ENCODE data around the gene KRT12.
"Not testable (repeated sequence)": the region's sequence is repeated elsewhere in the genome, so short reads cannot be mapped to it uniquely, and the experiment has no call there.

The KRT12 gene

GRCh38 chr17:40883626-40884334 lies 16.8 kb upstream of the KRT12 start:
- DNase-seq, result no peak

DNA sequence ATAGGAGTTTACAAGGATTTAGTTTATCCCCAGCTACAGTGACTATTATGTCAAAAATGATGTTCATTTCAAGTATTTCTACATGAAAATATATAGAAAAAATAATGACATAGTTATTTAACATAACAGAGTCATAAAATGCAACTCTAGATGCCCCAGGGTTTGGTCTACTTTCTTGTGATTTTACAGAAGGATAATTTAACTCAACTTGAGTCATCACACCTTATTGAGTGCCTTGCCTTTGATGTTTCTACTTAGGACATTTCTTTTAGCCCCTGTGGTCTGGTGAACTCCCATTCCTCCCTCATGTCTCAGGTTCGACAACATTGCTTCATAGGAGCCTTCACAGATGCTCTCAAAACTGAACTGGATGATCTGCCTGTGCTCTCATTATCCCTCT lies 16.0 kb upstream of the KRT12 start:
- no peak for DNase-seq

- DNase-seq, result no peak
Measured at GRCh38 chr17:40879026-40879425, 12.0 kb upstream of the KRT12 start.

DNA sequence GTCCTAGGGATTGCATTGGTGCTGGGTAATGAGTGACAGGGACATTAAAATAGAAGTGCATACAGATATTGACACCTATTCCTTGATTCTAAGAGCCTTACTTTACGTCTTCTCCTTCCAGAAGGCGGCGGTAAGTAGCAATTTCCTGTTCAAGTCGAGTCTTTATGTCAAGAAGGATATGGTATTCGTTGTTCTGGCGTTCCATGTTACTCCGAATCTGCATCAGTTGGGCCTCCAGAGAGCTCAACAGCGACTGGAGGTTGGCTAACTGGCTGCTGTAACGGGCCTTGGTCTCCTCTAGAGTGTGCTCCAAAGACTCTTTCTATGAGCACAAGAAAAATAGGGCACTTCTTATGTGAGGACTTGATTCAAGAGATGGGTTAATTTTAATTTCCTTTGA lies 11.0 kb upstream of the KRT12 start:
- DNase-seq, result no peak

GRCh38 chr17:40873801-40874200 lies 6.8 kb upstream of the KRT12 start:
- peak; percentile 19 for DNase-seq

GRCh38 chr17:40873255-40873654 lies 6.2 kb upstream of the KRT12 start:
- DNase-seq, result no peak

GRCh38 chr17:40872416-40872815 lies 5.4 kb upstream of the KRT12 start:
- DNase-seq, result no peak

GRCh38 chr17:40871316-40871715 lies 4.3 kb upstream of the KRT12 start:
- DNase-seq, result no peak

GRCh38 chr17:40870136-40870535 lies 3.1 kb upstream of the KRT12 start:
- DNase-seq, result no peak

DNA sequence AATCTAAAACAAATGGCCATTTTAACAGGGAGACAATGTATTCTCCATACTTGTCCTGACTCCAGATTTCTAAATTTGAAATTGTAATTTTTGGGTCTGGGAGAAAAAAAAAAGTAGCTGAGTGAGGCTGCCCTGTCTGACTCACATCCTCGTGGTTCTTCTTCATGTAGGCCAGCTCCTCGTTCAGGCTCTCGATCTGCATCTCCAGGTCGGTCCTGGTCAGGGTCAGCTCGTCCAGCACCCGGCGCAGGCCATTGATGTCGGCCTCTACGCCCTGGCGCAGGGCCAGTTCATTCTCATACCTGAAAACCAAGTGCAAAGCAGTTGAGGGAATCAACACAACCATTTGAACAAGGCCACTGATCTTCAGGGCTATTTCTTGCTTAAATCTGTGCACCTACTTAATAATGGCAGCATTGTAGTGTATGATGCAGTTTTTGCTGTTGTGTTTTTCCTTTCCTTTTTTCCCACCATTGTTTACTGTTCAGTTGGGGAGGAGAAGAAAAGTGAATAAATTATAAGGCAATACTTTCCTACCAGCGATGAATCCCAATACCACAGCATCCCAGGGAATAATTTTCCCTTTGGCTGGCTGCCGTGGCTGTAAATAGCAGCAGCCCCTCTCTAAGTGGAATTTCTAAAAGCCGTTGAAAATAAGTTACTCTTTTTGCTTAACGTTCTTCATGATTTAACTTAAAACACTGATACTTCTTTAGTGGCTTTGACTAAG lies 2.2 kb downstream of the KRT12 start:
- no peak for DNase-seq

DNA sequence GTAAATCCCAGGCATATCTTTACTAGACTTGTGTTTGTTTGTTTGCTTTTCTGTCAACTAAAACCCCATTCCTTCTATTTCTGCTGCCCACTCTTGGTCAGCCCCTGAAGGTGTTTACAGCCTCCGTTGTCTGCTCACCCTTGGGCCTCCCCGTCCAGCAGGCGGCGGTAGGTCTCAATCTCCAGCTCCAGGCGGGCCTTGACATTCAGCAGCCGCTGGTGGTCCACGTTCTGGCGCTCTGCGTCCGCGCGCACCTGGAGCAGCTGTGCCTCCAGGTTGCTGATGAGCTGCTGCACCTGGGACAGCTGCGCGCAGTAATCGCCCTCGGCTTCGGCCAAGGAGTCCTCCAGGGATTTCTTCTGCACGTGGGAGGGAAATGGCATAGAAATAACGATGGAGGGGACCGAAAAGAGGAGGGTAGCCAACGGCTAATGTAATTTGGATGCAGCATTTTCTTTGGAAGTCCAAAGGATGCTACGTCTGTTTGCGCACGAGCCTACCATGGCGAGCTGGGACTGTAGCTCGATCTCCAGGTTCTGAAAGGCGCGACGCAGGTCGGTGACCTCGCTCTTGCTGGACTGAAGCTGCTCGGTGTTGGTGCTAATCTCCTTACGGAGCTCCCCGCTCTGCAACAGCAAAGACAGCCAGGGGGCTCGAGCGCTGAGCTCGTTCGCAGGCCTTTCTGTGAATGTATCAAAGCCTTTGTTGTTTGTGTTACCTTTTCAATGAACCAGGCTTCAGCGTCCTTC lies 3.9 kb downstream of the KRT12 start:
- DNase-seq, result no peak

DNA sequence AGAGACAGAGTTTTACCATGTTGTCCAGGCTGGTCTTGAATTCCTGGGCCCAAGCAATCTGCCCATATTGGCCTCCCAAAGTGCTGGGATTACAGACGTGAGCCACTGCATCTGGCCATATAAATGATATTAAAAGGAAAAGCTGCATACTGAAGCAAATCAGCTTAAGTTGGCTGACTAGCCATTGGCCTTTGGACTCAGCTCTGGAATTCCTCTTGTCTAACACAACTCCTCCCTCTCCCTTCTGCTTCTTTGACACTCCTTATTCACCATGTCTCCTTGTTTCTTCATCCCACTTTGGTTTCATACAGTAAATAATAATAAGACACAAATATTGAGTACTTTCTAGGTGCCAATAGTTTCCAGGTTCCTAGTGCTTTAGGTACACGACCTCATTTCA lies 7.5 kb downstream of the KRT12 start:
- DNase-seq, result no peak

GRCh38 chr17:40858667-40859066 lies 8.4 kb downstream of the KRT12 start:
- not testable (repeated sequence) for DNase-seq

DNA sequence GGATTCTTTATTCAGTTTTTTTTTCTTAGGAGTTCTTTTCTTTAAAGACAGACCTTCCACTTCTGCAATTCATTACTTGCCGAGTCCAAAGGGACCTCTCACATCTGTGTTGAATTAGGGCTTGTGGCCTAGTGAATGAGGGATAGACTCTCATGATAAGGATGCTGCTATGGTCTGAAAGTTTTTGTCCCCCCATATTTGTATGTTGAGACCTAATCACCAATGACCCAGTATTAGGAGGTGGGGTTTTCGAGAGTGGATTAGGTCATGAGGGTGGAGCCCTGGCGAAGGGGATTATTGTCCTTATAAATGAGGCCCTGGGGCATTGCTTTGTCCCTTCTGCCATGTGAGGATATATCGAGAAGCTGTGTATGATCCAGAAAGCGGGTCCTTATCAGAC lies 9.5 kb downstream of the KRT12 start:
- DNase-seq, result peak; percentile 77

DNA sequence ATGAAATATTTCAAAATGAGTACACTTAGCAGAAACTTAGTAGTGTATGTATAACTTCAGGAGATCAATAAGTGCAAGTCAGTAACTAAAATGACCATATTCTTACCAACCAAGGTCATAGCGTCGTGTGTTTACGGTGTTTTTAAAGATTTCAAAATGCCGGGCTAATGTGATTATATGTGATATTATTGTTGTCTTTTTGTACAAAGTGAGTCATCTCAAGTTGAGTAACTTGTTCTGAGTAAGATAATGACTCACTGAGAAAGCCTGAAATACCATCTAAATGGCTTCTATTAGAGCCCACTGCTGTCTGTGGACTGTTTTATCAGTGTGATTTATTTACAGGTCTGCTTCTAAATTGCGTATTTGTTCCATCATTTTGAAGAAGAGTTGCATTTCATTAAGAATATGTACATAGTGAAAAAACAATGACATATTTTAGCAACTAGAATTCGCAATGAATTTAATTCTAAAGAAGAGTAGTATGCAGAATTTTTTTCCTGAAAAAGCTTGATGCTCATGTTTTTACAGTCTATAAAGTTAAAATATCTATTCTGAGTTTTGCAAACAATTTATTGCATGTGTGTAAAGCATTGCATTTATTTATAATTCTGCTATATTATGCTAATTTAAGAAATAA lies 12.7 kb downstream of the KRT12 start:
- DNase-seq, result peak; percentile 87

DNA sequence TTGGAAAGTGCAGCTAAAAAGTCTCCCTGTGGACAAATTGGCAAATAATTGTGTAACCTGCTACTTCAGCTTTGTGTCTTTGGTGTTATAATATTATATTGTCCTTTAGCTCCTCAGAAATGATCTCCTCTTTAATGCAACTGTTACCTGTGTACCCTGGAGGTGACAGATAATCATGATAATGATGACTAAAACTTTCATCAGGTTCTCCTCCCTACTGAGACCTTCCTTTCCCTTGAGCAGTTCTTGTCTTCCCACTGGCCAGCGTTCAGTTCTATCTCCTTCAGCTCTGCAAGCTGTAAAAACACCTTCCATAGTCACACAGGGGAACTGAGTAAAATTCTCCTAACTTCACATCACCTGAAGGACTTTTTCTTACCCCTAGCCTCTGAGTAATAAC lies 14.7 kb downstream of the KRT12 start:
- DNase-seq, result no peak

DNA sequence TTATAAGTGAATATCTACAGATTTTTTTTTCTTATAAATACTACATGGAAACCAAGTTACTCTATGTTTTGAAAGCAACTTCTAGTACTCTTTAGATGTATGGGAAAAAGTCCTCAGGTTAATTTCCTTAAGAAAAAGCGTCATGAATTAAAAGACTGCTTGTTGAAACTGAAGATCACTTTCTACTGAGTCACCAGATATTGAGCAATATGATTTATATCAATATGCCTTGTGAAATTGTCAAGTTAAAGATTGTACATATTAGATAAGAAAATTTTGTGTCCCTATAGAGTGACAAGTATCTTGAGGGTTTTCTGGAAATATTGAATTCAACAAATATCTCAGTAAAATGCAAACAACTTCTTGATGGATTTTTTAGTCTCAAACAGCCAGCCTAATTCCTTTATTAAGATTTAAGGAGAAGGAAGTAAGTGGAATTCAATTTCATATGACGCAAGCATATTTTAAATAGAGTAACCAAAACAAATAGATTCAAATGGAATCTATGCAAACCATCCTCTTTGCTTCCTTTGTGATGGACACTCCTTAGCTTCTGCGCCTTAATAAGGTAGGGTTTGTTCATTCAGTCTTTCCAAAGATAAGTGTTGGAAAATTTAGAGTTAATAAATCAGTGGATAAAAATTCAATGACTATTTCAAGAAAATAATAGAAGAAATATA lies 16.6 kb downstream of the KRT12 start:
- no peak for DNase-seq

DNA sequence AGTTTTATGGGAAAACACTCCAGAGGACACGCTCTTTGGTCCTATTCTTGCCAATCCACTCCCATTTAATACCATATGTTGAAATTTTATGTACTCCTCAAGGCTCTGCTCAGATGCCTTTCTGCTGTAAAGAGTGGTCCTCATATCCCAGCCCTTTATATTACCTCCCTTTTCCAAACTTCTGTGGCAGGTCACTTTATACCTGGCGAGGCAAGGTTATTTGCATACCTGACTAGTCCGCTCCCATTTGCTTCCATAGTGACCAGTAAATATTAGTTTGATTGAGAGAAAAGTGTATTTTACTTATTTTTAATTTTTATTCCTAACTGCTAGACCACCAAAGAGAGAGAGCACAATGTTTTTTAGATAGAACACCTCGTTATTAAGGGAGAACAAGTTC lies 17.3 kb downstream of the KRT12 start:
- DNase-seq, result no peak

- DNase-seq, result no peak
Measured at GRCh38 chr17:40848583-40849235, 18.3 kb downstream of the KRT12 start.

GRCh38 chr17:40846515-40847144 lies 20.4 kb downstream of the KRT12 start:
- no peak for DNase-seq

GRCh38 chr17:40844671-40845107 lies 22.3 kb downstream of the KRT12 start:
- DNase-seq, result no peak

All from fibroblast of skin of back (primary cell).